ENCODE results near the gene KCNK4.

Gene KCNK4

DNA sequence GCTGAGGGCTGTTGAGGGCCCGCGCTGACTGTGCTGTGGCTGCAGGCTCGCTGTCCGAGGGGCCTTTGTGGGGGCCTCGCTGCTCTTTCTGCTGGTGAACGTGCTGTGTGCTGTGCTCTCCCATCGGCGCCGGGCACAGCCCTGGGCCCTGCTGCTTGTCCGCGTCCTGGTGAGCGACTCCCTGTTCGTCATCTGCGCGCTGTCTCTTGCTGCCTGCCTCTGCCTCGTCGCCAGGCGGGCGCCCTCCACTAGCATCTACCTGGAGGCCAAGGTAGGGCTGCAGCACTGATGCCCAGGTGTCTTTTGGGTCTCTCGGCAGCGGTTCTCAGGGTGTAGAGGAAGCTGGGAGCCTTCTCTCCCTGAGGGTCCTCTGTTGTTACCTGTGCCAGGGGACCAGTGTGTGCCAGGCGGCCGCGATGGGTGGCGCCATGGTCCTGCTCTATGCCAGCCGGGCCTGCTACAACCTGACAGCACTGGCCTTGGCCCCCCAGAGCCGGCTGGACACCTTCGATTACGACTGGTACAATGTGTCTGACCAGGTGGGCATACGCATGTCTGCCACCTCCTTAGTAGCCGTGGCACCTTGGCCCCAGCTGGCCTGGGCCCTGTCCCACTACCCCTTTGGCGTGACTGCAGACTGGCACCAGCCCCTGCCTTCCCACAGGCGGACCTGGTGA is 3.3 kb upstream of the KCNK4 start:
- in situ Hi-C loops (cut with HindIII; ENCODE audit: low sequenced_read_pairs) = no loop called here

DNA sequence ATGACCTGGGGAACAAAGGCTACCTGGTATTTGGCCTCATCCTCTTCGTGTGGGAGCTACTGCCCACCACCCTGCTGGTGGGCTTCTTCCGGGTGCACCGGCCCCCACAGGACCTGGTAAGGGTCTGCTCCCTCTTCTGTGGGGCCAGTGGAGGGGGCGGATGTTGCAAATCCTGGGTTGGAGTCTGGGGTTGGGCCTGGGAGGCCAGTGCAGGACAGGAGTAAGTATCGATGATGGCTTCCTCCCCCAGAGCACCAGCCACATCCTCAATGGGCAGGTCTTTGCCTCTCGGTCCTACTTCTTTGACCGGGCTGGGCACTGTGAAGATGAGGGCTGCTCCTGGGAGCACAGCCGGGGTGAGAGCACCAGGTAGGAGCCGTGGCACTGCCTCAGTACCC is 2.8 kb upstream of the KCNK4 start:
- in situ Hi-C loops (cut with HindIII; ENCODE audit: low sequenced_read_pairs) = no loop called here

DNA sequence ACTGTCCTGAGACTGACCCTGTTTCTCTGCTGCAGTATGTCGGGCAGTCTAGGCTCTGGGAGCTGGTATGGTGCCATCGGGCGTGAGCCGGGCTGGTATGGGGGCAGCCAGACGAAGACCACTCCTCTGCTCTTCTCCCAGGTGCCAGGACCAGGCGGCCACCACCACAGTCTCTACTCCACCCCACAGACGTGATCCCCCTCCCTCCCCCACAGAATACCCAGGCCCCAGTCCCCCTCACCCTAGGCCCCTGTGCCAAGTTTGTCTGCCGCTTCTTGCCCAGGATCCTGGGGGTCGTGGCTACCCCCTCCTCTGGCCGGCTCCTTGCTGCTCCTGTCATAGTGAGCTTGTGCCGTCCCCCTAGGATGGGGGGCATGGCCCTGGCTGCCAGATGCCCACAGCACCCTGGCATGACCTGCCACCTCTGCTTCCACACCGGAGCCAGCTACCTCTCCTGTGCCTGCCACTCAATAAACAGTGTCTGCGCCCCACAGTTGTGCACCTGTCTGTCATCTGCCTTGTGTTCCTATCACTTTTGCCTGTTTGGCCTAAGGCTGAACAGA is 2.0 kb upstream of the KCNK4 start:
- in situ Hi-C loops (cut with HindIII; ENCODE audit: low sequenced_read_pairs) = no loop called here

DNA sequence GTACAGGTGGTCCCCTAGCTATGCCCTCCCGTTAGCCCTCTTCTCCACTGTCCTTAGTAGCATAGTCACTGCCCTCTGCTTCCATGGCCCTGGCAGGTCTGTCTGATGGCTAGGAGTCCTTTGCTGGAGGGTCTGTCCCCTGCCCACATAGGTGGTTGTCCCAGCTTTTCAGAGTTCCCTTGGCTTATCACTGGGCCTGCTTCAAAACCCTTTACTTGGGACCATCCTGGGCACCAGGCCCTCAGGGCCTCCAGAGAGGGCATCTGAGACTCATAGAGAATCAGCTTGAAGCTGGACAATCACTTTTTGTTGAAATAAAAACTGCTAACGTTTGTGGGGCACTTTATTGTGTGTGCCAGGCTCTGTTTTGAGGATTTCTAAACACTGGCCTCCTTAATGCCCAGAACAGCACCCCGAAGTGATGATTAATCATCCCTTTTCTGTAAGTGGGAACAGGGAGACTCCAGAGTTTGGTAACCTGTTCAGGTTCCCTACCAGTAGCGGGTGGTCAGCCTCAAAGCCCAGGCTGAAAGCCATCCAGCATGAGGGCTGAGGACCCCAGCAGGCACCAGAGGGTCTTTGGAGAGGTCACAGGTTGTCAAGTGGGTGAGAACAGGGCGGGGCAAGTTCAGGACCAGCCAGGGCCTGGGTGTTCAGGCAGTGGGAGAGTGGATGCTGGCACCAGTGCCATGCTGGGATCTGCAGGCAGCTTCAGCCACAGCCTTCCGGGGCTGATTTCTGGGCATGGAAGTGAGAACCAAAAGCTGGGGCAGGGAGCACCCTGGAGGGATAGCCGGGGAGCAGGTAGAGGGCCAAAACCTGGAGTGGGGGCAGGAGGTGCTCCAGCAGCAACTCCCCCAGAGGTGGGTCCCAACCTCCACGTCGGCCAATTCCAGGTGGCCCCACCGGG is 495 bp upstream of the KCNK4 start:
- in situ Hi-C loops (cut with HindIII; ENCODE audit: low sequenced_read_pairs) = no loop called here

DNA sequence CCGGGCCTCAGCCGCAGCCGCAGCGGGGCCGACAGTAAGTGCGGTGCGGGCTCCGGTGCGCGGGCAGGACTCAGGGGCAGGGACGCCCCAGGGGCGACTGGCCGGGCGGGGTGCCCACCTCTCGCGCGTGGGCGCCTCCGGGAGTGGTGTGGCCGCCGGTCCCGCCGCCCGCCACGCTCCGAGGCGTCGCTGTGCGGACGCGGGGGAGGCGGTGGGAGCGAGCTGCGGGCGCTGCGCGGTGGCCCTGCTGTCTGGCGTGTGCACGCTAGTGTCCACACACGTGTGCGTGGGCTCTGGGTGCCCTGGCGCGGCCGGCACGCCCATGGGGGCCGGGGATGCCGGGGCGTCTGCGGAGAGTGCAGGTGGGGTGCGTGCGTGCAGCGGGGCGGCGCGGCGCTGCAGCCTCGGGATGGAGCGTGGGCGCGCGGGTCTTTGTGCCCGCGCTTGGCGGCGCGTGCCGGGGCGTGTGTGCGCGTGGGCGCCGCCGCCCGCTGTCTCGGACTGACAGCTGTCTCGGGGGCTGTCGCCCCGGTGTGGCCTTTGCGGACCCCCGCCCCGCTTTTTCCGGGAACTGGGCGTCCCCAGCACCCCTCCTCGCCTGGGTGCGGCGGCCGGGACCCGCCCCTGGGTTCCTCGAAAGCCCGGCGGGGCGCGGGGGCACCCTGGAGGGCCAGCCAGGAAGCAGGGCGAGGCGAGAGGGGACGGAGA is 804 bp downstream of the KCNK4 start:
- in situ Hi-C loops (cut with HindIII; ENCODE audit: low sequenced_read_pairs) = no loop called here

DNA sequence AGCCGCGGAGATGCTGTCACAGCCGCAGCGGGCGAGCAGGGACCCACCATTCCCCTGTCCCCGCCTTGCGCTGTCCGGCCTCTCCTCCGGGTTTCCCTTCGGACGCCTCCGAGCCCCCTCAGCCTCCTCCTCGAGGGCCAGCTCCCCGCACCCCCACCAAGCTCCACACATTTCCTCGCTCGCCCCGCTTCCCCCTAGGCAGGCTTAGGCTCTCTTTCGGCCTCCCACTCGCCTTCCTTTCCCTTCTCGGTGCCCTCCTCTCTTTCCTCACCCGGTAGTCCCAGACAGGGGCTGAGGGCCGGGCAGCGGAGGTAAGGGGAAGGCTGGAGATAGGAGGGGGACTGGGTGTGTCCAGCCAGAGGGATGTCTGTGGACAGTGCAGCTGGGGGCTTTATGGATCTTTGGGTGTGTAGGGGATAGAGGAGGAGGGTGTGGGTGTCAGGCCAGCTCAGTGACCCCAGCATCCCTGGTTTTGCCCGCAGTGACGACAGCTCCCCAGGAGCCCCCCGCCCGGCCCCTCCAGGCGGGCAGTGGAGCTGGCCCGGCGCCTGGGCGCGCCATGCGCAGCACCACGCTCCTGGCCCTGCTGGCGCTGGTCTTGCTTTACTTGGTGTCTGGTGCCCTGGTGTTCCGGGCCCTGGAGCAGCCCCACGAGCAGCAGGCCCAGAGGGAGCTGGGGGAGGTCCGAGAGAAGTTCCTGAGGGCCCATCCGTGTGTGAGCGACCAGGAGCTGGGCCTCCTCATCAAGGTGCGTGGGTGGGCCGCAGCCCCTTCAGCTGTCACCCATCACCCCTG is 1.6 kb downstream of the KCNK4 start:
- in situ Hi-C loops (cut with HindIII; ENCODE audit: low sequenced_read_pairs) = no loop called here

DNA sequence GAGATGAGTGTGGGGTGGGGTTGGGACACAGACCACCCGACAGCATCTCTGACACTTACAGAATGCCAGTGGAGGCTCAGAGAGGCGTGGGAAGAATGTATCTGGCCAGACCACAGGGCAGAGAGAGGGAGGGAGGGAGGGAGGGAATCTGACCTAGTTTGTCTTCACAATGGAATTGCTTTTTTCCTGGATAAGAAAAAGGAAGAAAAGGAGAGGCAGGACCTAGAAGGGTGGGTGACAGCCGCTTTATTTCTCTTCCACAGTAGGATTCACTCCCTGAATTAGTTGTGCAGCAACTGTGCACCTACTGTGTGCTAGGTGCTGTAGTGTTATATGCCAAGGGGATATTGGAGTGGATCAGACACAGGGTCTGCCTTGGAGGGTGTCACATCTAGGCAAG is 3.7 kb downstream of the KCNK4 start:
- in situ Hi-C loops (cut with HindIII; ENCODE audit: low sequenced_read_pairs) = no loop called here

DNA sequence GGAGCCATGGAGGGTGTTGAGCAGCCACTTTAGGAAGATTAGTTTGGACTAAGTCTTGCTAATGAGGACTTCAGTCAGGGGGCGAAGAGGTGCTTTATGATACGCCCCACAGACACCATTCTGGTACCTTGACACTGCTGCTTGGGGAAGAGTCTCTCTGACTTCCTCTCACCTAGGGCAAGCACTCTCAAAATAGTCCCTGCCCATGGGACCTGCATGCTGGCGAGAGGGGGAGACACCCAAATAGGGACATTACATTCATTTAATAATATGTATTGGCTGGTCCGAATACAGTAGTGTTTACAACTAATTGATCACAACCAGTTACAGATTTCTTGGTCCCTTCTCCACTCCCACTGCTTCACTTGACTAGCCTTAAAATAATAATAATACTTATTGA is 4.7 kb downstream of the KCNK4 start:
- in situ Hi-C loops (cut with HindIII; ENCODE audit: low sequenced_read_pairs) = no loop called here

DNA sequence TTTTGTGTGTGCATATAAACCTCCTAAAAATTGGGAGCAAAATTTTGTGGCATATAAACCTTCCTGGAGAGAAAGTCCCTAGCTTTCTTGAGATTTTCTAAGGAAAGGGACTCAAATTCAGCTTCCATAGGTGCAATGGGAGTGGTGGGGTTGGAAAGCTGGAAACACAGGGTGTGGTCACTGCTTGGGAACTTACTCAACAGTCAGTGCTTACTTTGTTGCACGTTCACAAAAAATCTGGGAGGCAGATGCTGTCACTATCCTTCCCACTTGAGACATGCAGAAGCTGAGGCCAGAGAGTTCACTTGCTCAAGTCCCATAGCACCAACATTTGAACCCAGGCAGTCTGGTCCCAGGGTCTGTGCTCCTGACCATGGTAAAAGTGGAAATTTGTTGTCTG is 5.1 kb downstream of the KCNK4 start:
- in situ Hi-C loops (cut with HindIII; ENCODE audit: low sequenced_read_pairs) = no loop called here

DNA sequence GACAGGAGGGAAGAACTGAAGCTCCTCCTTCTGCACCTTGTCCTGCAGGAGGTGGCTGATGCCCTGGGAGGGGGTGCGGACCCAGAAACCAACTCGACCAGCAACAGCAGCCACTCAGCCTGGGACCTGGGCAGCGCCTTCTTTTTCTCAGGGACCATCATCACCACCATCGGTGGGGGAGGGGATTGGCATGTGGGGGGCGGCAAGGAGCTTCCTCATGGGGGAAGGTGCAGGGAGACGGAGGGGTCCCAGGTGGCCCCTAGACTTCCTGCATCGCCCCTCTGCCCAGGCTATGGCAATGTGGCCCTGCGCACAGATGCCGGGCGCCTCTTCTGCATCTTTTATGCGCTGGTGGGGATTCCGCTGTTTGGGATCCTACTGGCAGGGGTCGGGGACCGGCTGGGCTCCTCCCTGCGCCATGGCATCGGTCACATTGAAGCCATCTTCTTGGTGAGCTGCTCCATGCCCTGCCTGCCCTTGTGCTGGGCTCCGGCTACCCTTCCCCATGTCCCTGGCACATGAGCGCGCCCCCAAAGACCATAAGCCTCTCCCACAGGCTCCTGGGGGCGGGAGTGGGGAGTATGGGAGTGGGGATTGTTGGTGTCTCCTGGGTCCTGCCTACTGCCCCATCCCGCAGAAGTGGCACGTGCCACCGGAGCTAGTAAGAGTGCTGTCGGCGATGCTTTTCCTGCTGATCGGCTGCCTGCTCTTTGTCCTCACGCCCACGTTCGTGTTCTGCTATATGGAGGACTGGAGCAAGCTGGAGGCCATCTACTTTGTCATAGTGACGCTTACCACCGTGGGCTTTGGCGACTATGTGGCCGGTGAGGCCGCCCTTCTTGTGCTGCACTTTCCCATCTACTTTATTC is 6.0 kb downstream of the KCNK4 start:
- in situ Hi-C loops (cut with HindIII; ENCODE audit: low sequenced_read_pairs) = no loop called here

DNA sequence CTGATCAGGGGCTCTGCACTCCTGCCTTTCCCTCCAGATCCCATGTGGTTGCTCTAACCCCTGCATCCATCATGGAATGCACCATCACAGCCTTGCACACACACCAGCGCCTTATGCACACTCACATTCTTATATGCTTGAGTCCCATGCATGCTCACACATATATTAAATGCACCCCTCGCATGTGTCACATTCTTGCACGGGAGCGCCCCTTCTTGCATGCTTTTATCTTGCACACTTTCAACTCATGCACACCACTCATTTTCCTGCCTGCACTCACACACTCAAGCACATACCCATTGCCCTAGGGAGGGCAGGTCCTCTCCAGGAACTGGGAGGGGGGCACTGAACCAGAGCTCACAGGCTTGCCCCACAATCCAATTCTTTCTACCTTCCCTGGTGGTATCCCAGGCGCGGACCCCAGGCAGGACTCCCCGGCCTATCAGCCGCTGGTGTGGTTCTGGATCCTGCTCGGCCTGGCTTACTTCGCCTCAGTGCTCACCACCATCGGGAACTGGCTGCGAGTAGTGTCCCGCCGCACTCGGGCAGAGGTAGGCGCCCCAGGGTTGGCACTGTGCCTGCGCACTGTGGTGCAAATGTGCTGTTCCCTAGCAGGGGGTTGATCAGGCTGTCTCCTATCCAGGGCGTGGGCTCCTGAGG is 6.7 kb downstream of the KCNK4 start:
- in situ Hi-C loops (cut with HindIII; ENCODE audit: low sequenced_read_pairs) = no loop called here

DNA sequence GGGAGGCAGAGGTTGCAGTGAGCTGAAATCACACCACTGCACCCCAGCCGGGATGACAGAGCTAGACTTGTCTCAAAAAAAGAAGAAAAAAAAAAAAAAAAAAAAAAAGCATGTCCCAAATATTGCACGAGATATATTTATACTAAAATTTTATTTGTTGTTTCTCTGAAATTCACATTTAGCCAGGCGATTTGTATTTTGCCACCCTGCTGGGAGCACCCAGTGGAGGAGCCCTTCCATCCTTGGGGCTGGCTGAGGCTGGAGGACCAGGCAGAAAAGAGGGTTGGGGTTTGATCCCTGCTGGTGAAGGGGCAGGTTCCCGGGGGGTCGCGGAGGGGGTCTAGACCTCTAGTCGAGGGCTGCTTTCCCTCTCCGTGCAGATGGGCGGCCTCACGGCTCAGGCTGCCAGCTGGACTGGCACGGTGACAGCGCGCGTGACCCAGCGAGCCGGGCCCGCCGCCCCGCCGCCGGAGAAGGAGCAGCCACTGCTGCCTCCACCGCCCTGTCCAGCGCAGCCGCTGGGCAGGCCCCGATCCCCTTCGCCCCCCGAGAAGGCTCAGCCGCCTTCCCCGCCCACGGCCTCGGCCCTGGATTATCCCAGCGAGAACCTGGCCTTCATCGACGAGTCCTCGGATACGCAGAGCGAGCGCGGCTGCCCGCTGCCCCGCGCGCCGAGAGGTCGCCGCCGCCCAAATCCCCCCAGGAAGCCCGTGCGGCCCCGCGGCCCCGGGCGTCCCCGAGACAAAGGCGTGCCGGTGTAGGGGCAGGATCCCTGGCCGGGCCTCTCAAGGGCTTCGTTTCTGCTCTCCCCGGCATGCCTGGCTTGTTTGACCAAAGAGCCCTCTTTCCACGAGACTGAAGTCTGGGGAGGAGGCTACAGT is 8.1 kb downstream of the KCNK4 start:
- in situ Hi-C loops (cut with HindIII; ENCODE audit: low sequenced_read_pairs) = no loop called here

DNA sequence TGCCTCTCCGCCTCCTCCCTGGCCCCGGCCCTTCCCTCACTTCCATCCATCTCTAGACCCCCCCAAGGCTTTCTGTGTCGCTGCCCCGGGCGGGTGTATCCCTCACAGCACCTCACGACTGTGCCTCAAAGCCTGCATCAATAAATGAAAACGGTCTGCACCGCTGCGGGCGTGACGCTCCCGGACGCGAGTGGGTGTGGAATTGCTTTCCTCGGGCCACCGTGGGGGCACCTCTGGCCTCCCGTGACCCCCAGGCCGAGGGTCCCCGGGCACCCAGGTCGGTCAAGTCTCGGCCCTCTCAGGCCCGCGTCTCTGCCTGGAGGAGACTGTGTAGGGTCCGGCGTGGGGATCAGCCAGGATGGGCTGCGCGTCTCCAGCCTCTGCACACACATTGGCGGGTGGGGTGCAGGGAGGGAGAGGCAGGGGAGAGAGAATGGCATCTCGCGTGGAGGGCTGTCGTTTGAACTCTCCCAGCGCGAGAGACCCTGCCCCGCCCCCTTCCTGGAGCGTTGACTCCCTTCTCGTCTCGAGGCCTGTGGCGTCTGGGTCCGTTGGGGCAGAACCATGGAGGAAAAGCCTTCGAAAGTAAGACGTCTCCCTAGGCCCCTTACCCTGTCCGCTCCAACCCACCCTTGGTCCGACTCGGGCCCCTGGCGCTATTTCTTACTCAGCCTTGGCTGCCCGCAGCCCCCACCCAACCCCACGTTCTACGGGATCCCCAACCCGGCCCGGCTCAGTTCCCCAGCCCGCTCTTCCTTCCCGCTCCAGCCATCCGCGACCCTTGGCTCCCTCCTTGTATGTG is 8.9 kb downstream of the KCNK4 start, which contains the start of gene CATSPERZ:
Gene CATSPERZ, plus strand, starts transcription at position 512 of the 802 bp plus-strand sequence. Its CDS starts 53 bp downstream, at position 565.
- in situ Hi-C loops (cut with HindIII; ENCODE audit: low sequenced_read_pairs) = no loop called here

DNA sequence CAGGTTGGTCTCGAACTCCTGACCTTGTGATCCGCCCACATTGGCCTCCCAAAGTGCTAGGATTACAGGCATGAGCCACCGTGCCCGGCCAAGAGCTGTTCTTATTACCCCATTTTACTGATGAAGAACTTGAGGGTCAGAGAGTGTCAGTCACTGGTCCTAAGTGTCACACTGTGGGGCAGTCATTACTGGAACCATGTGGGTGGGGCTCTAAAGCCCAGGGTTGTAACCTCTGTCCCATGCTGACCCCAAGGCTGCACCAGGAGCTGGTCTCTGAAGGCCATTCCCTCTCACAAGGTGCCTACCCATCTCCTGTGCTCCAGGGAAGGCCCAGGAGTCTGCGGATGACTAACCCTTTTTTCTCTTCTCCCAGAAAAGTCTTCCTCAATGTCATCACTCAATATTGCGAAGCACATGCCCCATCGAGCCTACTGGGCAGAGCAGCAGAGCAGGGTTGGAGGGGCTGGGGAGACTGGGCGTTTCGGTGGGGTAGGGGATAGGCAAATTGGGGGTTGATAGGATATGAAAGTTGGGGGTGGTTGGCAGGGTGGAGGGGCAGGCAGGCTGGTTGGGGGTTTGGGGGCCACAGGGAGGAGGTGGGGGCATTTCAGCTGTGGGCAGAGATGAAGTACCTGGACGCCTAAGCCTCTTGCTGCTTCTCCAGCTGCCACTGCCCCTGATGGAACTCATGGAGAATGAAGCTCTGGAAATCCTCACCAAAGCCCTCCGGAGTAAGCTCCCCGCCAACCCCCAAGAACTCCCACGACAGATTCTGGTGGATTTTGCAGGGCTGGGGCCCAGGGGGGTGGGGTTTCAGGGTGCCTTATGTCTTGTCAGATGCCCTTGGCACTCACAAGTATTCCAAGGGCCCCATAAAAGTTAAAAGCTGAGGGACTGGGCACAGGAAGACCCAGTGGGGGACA is 12.3 kb downstream of the KCNK4 start:
- in situ Hi-C loops (cut with HindIII; ENCODE audit: low sequenced_read_pairs) = no loop called here

DNA sequence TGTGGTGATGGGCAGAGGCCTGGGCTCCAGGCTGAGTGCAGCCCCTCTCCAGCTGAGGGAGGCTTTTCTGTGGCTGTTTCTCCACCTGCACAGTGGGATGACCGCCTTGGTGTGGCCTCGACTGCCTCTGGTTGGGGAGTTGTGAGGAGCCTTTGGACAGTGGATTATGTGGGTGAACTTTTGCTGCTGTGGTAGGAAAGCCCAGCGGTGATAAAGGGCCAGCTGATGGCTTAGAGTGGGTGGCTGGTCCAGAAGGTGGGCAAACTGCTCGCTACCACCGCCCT is 12.9 kb downstream of the KCNK4 start:
- in situ Hi-C loops (cut with HindIII; ENCODE audit: low sequenced_read_pairs) = no loop called here

DNA sequence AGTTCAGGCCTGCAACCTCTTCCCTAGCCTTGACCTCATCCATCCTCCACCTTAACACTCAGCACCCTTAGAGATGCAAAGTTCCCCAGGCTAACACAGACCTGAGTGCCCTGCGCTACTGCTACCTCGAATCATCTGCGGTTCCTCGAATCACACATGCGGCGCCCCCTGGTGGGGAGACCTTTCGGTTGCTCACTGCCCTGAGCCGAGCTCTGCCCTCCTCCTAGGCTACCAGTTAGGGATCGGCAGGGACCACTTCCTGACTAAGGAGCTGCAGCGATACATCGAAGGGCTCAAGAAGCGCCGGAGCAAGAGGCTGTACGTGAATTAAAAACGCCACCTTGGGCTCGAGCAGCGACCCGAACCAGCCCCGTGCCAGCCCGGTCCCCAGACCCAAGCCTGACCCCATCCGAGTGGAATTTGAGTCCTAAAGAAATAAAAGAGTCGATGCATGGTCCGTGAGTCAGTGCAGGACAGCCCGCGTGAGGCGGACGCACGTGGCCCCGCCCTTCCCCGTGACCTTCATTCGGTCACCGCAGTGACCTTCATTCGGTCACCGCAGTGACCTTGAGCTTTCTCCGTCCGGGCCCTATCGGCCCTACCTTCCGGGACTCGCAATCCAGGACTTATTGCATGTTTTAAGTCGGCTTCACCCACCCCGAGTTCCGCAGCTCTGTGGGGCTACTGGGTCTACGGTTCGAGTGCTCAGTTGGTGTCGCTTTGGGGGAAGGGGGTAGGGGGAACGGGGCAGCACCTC is 13.4 kb downstream of the KCNK4 start:
- in situ Hi-C loops (cut with HindIII; ENCODE audit: low sequenced_read_pairs) = loop anchor here (5.0 kb wide), 2 partner anchors 52 to 87 kb away; partner anchors contain the start of gene PLCB3
